Germinal center (tissue), 1 donor: ENCODE data around the gene TMIGD3.
"Not testable (repeated sequence)": the region's sequence is repeated elsewhere in the genome, so short reads cannot be mapped to it uniquely, and the experiment has no call there.

Experiments
- DNase-seq: peaks from one replicate; pipeline ENCODE4 v3.0.0; 2012; ENCODE audit warnings: mixed read lengths, low spot score

Gene TMIGD3

GRCh38 chr1:111503585-111504060 lies at the start of gene TMIGD3, which contains the start of gene ADORA3:
Gene TMIGD3, minus strand, starts transcription at chr1:111503633. Its CDS starts 279 bp downstream, at chr1:111503354.
Gene ADORA3, minus strand, starts transcription at chr1:111503633. Its CDS starts 279 bp downstream, at chr1:111503354.
- peak; percentile 59 for DNase-seq

GRCh38 chr1:111553196-111553595 lies 49.8 kb upstream of the TMIGD3 start:
- DNase-seq: no peak

- DNase-seq: no peak
These were observed 49.2 kb upstream of the TMIGD3 start for GRCh38 chr1:111552587-111552986.

- DNase-seq: no peak
These were observed 48.4 kb upstream of the TMIGD3 start for GRCh38 chr1:111551623-111552411.

- not testable (repeated sequence) for DNase-seq
These were observed 44.4 kb upstream of the TMIGD3 start for GRCh38 chr1:111547786-111548185.

GRCh38 chr1:111542187-111542586 lies 38.8 kb upstream of the TMIGD3 start:
- no peak for DNase-seq

GRCh38 chr1:111541721-111542120 lies 38.3 kb upstream of the TMIGD3 start:
- DNase-seq: no peak

GRCh38 chr1:111540928-111541327 lies 37.5 kb upstream of the TMIGD3 start:
- no peak for DNase-seq

- DNase-seq: no peak
These were observed 35.1 kb upstream of the TMIGD3 start for GRCh38 chr1:111538343-111539025.

- DNase-seq: no peak
These were observed 32.1 kb upstream of the TMIGD3 start for GRCh38 chr1:111535256-111536191.

GRCh38 chr1:111520053-111520452 lies 16.6 kb upstream of the TMIGD3 start:
- no peak for DNase-seq

GRCh38 chr1:111517469-111518225 lies 14.2 kb upstream of the TMIGD3 start:
- DNase-seq: no peak

GRCh38 chr1:111516005-111516535 lies 12.6 kb upstream of the TMIGD3 start:
- peak; percentile 77 for DNase-seq

GRCh38 chr1:111515291-111516004 lies 12.0 kb upstream of the TMIGD3 start:
- peak; percentile 44 for DNase-seq

GRCh38 chr1:111513410-111514020 lies 10.1 kb upstream of the TMIGD3 start:
- no peak for DNase-seq

GRCh38 chr1:111512931-111513330 lies 9.5 kb upstream of the TMIGD3 start:
- no peak for DNase-seq

GRCh38 chr1:111512132-111512889 lies 8.9 kb upstream of the TMIGD3 start:
- no peak for DNase-seq

GRCh38 chr1:111511370-111511769 lies 7.9 kb upstream of the TMIGD3 start:
- DNase-seq: no peak

GRCh38 chr1:111509997-111510375 lies 6.6 kb upstream of the TMIGD3 start:
- DNase-seq: no peak
